Inferior parietal cortex (tissue), 1 donor: Measurements from ENCODE around the gene ATL1.
A peak's percentile ranks its signal among the peaks of the same experiment; 100 is the strongest.
"Not testable (repeated sequence)": the region's sequence is repeated elsewhere in the genome, so short reads cannot be mapped to it uniquely, and the experiment has no call there.

Experiments
- DNase-seq: peaks from one replicate; pipeline ENCODE4 v3.0.0-alpha.2; 2016; ENCODE audit errors: extremely low spot score

ATL1 gene

DNA sequence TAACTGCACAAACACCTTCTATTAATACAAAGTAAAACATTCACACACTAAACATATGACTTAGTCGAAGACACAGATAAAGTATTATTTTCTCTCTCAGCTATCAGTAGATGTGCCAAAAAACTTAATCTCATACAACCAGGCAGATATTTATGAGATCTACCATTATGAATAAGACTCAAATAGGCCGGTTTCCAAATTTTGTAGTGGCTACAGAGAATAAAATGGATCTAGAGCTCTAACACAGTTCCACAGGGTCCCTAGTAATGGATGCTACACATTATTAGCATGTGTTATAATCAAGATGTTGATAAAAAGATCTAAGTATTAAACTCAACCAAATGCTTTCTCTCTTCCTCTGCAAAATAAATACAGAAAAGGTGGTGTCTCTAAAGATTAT, 97.8 kb downstream of the ATL1 start:
- DNase-seq: no peak

DNA sequence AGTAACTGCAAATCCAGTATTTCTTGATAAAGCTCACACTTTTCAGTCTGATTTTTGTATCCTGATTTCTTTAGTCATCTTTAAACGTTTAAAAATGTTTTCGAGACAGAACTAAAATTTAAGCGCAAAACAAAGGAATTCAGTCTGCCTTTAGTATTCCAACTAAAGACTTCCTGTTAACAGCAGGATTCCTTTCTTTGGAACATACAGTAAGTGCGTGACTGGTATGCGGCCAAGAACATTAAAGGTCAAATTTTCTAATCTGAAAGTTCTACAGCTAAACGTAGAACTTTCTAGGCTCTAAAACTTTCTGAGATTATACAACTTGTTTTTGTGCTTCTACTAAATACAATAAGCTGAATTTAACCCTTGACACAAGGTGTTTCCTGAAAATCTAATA, 98.3 kb downstream of the ATL1 start:
- no peak for DNase-seq

DNA sequence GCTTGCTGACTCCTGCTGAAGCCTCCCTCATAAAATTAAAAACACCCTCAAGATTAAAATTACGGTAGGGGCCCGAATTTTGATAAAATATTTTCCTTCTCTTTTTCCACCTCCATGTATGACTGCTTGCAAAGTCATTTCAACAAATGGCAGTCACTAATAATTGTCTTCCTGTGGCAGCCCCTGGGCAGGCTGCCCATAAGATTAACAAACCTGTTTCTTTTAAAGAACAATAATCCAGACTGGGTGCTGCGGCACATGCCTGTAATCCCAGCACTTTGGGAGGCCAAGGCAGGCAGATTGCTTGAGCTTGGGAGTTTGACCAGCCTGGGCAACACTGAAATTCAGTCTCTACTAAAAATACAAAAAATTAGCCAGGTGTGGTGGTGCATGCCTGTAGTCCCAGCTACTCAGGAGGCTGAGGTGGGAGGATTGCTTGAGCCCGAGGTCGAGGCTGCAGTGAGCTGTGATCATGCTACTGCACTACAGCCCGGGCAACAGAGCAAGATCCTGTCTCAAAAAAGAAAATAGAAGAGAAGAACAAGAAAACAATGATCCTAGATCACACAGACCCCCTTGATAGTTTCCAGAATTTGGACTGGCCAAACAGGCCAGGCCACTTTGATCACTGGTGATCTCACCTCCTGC, 99.5 kb downstream of the ATL1 start:
- no peak for DNase-seq

DNA sequence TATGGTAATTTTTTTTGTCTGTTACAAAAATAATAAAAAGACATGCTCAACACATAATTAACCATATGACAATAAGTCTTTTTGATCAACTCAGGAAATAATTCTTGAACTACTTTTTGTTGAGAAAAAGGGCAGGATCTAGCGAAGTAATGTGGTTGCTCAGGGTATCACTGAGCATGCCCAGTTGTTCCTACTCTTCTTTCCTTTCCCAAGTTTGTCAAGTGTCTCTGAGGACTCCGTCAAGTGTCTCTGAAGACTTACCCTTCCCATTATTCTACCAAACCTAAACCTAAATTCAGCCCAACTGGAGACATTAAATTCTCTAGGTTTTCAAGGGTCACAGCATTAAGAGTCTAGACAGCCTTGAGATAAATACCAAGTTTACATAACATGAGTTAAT, 104.6 kb downstream of the ATL1 start:
- DNase-seq: not testable (repeated sequence)

DNA sequence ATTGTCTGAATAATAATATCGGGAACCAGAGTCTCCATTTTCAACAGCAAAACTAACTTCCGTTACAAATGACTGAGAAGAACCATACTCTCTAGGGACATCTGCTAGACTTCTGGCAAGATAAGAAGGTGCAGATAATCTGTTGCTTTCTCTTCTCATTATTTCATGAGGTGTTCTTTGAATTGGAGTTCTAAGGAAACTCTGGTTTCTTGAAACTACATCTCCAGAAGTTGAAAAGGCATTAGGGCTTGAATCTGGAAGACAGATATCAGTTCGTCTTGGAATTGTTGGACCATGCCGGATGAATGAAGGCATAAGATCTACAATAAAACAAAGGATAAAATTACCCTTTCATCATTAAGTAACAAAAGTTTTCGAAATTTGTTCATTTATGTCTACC, 105.4 kb downstream of the ATL1 start:
- DNase-seq: not testable (repeated sequence)

DNA sequence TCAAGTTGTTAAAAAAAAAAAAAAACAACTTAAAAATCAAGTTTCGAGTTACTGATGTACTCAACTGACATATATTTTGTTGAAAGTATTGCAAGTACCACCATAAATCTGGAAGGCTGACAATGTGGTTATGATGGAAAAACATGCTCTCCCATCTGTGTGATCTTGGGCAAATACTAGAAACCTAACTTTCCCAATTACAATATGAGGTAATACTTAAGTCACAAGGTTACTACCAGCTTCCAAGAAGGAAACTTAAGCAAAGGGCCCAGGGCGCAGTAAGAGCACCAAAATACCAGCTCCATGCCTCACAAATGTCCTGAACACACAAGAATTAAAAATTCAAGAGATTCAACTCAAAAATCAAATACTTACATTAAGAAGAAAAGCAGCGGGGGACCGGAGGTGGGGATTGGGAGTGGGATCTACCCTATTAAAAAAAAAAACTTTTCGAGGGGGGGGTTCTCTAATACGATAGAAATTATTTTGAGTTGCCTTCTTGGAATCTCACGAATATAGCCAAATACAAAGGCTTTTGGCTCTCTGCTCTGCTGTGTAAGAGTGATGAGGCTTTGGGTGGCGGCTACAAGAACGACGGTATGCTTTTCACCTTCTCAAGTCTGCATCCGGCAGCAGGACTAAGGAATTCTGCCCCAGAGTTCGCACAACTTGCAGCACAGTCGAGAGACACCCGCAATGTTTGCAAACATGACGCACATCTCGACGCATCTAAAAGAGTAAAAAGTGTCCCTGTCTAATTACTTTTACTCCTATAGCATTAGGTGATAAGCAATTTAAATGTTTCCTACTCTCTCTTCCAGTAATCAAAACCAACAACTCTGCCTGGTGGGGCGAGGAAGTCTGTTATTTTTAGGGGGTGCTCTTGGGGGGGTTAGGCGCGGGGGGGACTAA, 107.1 kb downstream of the ATL1 start:
- DNase-seq: no peak

DNA sequence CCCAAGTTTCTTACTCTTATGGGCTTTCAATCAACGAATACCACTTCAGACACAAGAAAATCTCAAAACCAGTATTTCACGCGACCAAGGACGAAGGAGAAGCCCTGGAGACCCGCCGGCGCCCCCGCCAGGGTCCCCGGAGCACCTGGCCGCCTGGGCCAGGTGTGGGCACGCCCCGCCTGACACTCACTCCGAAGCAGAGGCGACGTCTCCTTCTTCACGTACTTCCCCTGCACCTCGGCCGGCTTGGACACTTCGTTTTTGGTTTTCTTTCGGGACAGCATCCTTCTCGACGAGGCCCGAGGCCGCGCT, 107.7 kb downstream of the ATL1 start:
- no peak for DNase-seq

DNA sequence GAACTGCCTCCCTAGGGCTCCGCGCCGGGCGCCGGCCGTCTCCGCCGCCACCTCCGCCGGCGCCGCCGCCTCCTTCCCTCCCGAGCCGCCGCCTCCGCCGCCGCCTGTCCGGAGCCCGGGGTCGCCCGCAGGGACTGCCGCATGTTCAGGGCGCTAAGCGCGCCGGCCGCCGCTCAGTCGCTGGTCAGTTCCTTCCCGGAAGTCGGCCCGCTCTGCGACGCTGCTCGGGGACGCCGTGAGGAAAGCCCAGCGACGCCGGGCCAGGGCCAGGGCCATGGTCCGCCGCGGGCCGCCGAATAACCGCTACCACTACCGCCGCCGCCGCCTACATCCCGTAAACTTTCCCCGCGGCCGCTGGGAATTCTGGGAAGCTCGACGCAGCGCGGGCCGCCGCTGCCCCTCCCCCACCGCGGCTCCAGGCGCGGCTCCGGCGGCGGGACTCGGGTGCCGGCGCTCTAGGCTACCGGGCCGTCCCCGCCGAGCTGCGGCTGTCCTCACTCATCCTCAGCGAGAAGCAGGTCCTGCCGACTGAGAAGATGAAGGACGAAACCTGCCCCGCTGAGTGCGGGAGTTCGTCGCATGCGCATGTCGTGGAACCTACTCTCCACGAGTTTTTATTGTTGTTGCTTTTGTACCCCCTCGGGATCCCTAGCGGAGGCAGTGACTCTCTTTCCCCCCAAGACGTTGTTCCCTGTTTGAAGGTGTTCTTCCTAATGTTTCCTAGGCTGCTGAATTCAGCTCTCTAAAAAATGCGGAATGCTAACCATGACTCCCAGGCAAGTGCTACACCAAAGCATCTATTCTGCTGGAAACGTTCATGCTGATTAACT, 108.3 kb downstream of the ATL1 start, which contains the start of gene SAV1:
SAV1 (minus strand) TSS at position 311 of the 830 bp plus-strand sequence. CDS start 339 bp downstream, outside the sequence.
- DNase-seq: peak; percentile 81

DNA sequence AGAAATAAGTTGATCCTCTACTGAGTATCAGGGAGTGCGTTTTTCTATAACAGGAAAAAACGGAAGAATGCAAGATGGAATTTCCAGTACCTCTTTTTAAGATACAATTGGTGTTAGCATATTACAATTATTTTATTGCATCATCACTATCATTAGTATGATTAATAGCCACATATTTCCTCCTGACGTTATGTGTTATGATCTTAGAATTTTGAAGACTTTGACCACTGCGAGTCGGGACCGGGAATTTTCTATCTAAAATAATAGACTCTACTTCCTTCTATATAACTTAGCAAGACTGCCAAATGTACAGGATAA, 108.8 kb downstream of the ATL1 start:
- DNase-seq: no peak

DNA sequence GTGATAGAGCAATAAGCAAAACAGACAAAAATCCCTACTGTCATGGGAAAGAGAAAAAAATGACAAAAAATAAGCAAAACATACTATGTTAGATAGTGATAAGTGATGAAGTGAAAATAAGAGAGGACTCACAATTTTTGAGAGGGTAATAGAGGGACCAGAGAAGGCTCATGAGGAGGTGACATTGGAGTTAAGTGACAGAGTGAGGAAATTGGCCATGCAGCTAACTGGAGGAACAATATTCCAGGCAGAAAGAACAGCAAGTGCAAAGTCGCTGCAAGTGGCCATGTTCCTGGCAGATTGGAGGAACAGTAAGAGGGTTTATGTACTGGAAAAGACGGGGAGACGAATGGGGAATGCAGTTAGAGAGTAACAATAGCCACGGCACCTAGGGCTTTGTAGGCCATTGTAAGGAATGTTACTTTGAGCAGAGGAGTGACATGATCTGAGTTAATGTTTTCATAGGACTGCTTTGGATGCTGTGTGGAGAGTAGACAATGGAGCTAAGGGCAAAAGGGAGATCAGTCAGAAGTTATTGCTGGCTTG, 109.6 kb downstream of the ATL1 start:
- DNase-seq: no peak

DNA sequence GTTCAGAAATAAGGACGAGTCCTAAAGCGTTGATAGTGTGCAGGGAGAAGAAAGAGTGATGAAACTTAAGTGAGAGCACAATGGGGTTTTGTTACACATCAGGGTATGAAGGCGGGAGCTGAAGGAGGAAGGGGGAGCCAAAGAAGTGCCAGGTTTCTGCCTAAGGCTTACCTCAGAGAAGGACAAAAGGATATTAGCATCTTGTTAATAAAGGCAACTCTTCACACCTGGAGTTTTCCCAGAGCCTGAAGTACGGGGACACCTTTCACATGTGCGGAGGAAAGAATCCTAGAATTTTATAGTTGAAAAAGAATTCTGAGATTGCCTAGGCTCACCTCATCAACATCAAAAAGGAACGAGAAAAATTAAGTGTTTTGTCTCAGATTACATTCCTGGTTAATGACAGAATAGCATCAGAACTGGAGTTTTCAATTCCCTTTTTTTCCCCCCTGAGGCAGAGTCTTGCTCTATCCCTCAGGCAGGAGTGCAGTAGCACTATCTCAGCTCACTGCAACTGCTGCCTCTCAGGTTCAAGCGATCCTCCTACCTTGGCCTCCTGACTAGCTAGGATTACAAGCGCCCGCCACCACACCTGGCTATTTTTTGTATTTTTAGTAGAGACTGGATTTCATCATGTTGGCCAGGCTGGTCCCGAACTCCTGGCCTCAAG, 110.4 kb downstream of the ATL1 start:
- DNase-seq: no peak

DNA sequence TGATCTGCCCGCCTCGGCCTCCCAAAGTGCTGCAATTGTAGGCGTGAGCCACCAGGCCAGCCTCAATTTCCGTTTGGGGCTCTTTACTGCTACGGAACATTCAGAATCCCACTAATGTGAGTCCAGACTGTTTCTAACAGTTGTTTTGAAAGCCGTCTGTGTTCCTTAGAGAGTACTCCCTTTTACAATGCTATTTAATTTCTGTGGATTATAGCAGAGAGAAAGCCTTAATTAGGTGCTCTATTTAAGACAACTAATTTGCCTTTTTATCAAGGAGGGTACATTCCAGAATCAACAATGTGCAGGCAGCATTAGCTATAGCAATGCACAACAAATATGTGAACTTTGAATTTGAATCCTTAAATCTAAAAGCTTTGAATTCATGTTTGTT, 110.9 kb downstream of the ATL1 start:
- DNase-seq: no peak

DNA sequence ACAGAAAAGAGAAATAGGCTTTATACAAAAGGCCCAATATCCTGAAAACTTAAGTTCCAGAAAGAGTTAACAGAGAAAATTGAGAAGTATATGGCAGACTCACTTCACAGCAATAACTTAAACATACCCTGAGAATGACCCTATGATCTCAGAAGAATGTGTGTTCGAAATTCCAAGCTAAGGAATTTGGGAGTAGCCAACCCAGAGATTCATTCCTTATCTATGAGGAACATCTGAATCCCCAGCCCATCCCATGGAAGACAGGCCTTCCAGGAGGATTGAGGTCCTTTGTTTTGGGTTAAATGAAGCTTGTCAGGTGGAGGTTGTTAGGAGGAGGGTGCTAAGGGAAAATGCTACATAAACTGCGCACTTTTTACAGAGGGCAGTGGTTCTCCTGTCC, 115.7 kb downstream of the ATL1 start:
- DNase-seq: no peak

DNA sequence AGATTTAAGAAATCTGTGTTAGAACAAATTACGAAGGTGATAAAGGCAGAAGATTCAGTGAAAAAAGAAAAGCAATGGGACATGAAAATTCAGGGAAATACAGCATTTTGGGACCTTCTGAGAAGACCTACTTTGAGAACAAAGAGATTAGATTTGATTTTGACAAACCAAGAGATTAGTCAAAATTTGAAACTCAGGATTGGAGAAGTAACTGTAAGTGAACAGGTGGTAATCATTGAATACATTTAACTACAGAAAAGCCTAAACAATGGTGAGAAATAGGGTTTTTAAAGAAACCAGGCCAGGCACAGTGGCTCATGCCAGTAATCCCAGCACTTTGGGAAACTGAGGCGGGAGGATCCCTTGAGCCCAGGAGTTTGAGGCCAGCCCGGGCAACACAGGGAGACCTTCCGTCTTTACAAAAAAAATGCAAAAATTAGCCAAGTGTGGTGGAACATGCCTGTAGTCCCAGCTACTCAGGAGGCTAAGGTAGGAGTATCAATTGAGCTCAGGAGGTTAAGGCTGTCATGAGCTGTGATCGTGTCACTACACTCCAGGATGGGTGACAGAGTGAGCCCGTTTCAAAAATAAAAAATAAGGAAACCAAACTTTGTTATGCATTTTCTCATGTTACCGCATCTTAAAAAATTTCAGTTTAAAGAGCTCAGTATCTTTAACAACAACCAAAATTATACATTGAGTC, 117.0 kb downstream of the ATL1 start:
- DNase-seq: no peak

DNA sequence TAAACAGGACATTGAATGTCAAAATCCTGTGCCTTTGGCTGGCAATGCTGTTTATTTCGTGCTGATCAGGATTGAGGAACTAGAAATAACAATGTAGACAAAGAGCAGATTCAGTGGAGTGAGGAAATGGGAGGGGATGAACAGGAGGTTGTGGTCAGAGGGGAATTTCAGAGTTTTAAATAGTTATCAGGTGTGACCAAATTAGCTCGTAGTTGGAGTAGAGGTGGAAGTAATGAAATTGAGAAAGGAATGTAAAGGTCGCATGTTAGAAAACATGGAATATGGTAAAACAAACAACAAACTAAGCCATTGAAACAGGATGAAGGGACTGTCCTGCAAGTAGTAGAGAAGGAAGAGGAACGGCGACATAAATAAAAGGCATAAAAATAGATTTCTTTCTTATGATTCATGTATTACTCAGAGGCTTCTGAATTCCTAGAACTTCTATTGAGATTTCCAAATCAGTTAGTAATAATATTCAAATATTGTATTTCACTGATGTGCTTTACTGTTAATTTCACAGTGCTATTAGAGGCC, 117.7 kb downstream of the ATL1 start:
- no peak for DNase-seq

DNA sequence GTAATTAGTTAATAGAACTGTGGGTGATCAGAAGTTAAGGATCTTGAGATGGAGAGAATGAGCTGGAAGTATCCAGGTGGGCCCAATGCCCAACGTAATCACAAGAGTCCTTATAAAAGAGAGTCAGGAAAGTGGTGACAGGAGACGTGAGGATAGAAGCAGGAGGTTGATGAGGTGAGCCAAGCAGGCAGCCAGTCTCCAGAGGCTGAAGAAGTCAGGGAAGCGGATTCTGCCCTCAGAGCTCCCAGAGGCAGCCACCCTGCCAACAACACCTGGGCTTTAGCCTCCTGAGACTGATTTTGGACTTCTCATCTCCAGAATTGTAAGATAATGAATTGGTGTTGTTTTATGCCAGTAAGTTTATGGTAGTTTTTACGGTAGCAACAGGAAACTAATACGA, 118.2 kb downstream of the ATL1 start:
- no peak for DNase-seq

DNA sequence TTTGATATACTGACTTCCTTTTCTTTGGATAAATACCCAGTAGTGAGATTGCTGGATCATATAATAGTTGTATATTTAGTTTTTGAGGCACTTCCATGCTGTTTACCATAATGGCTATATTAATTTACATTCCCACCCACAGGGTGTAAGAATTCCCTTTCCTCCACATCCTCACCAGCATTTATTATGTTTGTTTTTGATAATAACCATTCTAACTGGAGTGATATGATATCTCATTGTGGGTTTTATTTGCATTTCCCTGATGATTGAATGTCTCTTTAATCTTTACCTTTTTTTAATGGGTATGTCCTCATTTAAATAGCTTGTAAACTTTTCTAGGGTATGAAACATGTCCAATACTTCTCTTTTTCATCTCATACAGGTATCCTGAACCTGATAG, 119.7 kb downstream of the ATL1 start:
- no peak for DNase-seq
